Activated CD8-positive, alpha-beta memory T cell treated with anti-CD3 and anti-CD28 coated beads for 1 hour (primary cell): ENCODE data around the gene C1orf122.
"Not testable (repeated sequence)": the region's sequence is repeated elsewhere in the genome, so short reads cannot be mapped to it uniquely, and the experiment has no call there.

Experiments
- DNase-seq, 2 donors: peaks; one replicate each; pipeline ENCODE4 v3.0.0-alpha.2; 2020; ENCODE audit warnings: low read depth in 1 of 2; ENCODE audit errors: extremely low read depth in 1 of 2

C1orf122 gene

DNA sequence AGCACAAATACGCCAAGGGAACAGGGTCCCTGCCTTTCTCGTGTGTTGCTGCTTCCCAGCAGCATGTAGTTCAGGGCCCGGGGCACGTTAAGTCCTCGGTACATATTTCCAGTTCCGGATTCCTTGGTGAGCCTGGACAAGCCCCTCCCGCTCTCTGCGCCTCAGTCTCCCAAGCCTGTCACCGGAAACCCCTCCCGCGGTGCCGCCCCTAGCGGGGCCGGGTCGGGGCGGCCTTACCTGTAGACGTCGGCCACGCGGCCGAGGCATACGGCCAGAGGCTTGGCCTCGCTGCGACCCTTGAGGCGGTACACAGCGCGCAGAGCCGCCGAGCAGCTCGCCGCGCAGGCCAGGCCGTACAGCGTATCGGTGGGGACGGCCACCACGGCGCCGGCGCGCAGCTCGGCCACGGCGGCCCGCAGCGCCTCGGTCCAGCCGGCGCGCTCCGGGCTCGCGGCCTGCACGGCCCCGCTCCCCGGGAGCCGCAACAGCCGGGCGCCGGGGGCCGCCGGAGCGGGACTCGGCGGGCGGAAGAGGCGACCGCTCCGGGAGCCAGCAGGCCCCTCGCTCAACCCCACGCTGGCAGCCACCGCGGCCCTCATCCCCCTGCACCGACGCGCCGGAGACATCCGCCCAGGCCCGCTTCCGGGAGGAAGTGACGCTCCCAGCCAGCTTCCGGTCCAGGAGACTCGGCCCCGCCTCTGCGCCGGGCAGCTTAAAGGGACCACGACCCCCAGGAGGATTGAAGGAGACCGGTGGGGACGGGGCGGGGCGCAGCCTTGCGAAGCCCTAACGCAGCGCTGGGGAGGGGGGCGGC, at the start of gene C1orf122, which contains the start of gene YRDC:
C1orf122 (plus strand) TSS at position 236 of the 814 bp plus-strand sequence. CDS start 615 bp downstream, outside the sequence.
YRDC (minus strand) TSS at position 654 of the 814 bp plus-strand sequence; CDS start at position 626, 28 bp downstream.
- DNase-seq, result peak; percentile 80 to 89

DNA sequence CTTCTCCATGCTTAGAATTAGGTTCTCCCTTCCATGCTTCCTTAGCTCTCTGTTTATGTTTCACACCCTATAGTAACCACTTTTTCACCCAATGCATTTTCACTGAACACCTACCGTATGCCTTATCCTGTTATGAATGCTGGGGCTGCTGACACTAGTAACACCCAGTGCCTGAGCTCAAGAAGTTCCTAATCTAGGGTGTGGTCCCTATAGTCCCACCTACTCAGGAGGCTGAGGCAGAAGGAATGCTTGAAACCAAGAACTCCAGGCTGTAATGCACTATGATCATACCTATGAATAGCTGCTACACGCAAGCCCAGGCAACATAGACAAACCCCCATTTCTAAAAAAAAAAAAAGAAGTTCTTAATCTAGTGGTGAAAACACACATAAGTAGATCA, 48.1 kb upstream of the C1orf122 start:
- DNase-seq, result no peak

DNA sequence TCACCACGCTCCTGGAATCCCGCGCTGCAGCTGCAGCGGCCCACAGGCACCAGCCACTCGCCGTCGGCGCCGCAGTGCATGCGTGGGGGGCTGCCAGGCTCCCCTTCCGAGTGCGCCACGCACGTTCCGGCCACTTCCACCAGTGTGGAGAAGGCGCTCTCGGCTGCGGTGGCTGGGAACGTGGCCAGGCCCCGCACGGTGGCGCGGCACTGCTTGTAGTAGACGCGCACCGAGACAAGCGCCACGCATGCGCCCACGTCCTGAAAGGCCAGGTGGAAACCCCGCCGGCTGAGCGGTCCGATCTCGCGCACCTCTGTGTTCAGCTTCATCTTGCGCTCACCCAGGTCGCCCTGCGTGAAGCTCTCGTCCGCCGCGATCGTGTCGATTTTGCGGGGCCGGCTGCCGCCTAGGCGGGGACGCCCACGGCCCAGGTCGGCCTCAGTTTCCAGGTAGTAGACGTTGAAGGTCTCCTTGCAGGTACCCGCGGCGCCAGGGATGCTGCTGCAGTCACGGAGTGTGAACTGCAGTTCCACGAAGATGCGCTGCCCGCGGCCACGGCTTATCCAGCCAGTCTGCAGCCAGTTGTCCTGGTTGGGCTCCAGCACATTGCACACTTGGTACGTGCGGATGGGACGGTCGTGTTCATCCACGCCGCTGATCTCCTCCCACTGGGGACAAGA, 46.0 kb upstream of the C1orf122 start:
- DNase-seq, result no peak

DNA sequence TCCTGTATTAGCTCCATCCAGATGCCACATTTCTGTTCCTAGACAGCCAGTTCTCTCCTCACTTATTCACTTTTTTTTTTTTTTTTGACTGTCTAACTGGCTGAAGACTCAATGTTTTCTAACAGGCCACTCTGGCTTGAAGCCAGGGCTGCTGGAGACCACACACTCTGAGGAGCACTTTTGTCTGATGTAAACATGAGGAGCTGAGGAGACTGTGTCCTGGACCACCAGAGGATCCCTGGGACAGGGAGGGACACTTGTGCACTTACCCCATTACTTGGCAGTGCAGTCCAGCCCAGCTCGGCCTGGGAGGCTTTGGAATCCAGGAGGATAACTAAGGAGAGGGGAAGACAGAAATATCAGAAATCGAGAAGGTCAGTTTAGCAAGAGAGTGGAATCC, 45.1 kb upstream of the C1orf122 start:
- DNase-seq, result no peak

DNA sequence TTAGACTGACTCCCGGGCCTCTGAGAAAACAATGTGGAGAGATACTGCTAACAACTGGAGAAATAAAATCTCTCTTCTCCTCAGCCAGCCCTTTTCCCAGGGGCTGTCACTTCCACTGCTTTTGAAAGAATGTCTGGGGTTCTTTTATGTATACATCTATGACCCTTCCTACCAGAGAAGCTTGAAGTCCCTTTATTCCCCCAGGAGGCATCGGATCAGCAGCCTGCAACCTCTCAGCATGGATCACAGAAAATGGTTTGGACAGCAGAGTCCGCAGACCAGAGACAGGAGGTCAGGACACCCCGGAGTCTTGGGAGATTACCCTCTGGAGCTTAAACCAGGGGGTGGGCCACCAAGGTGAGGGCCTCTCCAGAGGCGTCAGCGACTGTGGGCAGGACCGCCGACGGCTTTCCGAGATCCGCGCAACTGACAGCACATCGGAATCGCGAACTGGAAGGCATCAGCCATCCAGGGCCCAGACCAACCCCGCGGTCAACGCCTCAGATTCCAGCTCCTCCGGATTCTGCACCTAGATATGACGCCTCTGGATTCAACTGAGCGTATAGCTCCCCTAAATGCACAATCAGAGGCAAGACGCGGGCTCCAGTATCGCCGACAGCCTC, 43.7 kb upstream of the C1orf122 start:
- DNase-seq, result no peak

DNA sequence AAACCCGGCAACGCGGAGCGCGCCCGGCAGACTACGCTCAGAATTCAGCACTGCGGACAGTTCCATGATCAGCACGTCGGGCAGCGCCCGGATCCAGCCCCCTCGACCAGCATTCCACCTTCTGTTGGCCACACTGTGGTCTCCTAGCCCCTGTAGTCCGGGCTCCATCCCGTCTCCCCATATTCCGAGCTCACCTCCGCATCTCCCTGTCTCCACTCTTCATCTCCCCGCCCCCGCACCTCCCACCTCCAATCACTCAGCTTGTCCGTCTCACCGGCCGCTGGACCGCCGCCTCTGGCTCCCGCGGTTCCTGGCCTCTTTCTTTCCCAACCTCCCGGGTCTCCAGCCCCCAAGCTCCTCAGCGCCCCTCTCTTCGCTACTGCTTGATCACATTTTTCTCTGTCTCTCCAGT, 43.2 kb upstream of the C1orf122 start:
- no peak for DNase-seq

DNA sequence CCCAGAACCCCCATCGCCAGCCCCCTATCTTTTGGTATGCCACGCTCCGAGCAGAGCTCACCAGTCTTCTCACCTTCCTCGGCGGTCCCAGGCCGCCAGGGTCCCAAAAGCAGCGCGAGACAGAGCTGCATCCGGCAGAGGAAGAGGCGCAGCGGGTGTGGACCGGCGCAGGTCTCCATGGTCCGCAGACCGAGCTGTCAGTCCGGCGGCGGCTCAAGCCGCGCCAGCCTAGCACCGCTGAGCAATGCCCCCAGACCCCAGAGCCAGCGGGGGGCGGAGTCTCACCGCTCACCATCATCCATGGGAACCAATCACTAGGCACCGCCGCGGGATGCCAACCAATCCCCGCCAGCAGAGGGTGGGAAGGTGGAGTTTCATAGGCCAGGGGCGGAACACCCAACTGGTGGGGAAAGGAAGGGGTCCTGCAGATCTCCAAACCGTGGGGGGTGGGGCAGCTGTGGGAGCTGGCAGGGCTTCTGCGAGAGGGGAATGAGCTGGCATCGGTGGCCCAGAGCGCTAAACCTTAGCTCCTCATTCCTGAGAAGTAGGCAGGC, 42.6 kb upstream of the C1orf122 start, which contains the start of gene EPHA10:
EPHA10 (minus strand) TSS at position 233 of the 554 bp plus-strand sequence; CDS start at position 179, 54 bp downstream.
- no peak for DNase-seq

DNA sequence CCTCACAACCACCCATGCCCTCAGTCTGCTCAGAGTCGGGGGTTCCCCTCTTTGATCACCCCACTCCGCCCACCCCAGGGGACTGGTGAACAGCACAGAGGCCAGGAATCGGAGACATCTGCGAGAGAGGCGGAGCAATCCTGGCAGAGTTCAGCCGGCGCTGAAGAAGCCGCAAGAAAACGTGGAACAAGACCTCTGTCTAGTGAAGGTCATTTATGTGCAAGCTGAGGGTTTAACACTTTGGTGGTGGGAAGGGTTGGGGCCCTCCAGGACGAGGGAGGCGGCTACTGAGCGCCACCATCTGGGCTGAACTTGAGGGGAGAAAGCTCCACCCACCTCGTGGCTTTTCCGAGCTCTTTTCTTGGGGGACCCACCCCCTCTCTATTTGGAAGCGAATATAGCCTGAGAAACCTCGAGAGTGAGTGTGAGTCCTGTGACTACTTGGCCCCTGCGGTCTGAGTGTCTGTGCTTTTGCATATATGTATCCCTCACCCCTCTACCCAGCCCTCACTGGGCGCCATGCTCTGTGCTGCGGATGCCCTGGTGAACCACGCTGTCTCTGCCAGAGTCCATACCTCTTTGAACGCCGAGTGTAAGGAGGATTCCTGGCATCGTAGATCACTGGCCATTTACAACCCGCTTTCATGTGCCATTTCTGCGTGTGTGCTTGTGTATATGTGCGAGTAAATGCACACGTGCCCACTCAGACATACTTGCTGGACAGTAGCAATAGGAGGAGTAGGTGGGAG, 41.5 kb upstream of the C1orf122 start:
- DNase-seq, result no peak

DNA sequence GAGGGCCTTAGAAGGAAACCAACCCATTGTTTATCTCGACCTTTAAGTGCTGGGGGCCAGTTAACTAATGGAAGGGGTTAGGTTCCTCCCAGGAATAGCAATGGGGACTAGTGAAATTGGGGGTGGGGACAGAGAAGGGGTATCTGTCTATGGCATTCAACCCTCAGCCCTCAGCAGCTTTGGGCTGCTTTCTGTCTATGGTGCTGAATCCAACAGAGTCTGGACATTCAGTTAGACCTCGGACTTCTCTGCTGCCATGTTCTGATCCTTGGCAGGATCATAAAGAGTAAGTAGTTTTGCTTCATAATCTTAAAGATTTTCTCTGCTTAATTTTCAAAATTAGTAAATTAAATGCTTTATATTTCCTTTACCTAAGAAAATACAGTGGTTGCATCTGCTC, 40.1 kb upstream of the C1orf122 start:
- DNase-seq, result no peak

DNA sequence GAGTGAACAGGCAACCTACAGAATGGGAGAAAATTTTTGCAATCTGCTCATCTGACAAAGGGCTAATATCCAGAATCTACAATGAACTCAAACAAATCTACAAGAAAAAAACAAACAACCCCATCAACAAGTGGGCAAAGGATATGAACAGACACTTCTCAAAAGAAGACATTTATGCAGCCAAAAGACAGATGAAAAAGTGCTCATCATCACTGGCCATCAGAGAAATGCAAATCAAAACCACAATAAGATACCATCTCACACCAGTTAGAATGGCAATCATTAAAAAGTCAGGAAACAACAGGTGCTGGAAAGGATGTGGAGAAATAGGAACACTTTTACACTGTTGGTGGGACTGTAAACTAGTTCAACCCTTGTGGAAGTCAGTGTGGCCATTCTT, 36.1 kb upstream of the C1orf122 start:
- DNase-seq, result not testable (repeated sequence)

DNA sequence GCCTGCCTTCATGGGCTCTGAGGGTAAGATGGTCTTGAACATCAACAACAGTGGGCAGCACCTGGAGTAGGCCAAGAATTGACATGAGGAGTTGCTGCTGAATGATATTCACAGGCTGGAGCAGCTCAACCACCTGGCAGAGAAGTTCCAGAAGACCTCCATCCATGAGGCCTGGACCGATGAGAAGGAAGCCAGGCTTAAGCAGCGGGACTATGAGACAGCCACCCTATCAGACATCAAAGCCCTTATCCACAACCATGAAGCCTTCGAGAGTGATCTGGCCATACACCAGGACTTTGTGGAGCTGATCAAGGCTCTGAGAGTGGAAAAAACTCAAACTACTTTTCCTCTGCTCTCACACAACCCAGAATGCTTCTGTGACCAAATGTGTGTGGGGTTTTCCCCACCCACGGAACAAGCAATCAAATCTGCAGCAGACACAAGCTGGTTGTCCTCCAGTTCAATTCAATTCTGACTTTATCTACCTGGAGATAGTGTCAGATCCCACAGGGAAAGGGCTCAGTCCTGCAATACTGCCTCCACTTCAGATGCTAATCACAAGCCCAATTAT, 30.6 kb upstream of the C1orf122 start:
- no peak for DNase-seq

DNA sequence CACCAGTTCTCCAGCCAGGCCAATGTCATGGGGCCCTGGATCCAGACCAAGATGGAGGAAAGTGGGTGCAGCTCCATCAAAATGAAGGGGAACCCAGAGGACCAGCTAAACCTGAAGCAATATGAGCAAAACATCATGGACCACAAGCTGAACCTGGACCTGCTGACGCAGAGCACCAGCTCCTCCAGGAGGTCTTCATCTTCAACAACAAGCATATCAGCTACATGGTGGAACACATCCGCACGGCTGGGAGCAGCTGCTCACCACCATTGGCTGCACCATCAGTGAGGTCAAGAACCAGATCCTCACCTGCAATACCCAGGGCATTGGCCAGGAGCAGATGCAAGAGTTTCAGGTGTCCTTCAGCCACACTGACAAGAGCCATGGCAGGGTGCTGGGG, 28.9 kb upstream of the C1orf122 start:
- DNase-seq, result no peak

DNA sequence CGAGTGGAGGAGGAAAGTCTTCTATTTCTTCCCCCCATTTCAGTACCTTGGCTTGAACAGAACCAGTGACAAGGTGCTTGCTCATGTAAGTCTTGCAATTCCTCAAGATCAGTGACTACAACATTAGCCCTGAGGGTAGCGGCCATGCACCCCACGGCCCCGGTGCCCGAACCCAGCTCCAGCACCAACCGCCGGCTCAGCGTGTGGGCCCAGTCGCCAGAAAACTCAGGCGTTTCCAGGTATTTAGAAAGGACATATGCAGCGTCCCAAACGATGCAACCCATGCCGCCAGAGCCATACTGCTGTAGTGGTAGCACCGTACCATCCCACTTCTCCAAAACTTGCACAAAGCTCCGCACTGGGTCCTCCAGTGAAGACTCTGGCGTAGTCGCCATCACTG, 25.1 kb upstream of the C1orf122 start:
- no peak for DNase-seq

DNA sequence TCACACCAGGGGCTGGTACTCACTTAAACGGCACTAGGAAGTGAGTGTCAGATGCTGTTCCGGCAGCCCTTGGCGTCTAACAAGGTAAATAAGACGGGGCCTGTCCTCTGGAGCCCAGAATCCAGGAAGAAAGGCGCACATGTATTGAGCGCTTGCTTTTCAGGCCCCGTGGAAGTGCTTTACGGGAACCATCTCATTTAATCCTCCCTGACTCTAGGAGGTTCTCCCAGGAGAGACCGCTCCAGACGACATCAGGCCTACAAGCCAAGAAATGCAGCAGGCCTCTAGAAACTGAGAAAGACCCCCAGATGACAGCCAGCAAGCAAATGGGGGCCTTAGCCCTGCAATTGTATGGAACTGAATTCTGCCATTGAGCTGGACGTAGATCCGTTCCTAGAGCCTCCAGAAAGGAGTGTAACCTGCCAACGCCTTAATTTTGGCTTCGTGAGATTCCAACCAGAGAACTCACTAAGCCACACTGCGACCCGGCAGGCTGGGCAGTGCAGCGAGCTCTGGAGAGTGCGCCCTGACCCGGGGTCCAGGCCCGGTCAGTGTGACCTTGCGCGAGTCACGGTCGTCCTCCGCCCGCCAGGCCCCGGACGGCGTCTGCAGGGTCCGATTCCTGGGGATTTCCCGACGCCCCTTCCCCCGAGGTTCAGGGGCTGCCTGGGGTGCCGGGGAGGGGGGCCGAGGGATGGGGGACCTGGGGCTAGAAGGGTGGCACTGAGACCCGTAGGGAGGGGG, 14.5 kb upstream of the C1orf122 start:
- DNase-seq, result no peak

DNA sequence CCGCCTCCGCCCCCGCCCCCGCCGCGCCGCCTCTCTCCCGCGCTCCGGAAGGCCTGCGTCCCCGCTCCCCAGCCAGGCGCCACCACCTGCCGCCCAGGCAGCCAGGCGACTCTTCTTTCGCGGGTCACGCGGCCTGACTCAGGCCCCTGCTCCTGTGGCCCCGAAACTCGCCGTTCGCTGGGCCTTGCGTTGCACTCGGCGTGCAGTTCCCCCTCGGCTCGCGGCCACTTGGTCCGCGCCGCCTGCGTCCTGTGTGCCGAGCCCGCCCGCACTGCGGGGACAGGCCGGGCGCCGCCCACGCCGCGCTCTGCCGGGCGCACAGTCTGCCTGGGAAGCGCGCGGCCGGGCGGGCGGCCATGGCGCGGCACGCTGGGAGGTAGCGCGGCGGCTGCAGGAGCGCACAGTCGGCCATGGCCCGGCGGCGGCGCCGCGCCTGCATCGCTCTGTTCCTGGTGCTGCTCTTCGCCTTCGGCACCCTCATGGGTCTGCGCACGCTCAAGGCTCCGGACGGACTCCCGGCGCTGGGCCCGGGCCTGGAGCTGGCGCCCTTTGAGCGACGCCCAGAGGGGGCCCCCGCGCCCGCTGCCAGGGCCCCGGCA, 13.7 kb upstream of the C1orf122 start, which contains the start of gene MANEAL:
MANEAL (plus strand) TSS at position 75 of the 599 bp plus-strand sequence; CDS start at position 411, 336 bp downstream.
- no peak for DNase-seq

DNA sequence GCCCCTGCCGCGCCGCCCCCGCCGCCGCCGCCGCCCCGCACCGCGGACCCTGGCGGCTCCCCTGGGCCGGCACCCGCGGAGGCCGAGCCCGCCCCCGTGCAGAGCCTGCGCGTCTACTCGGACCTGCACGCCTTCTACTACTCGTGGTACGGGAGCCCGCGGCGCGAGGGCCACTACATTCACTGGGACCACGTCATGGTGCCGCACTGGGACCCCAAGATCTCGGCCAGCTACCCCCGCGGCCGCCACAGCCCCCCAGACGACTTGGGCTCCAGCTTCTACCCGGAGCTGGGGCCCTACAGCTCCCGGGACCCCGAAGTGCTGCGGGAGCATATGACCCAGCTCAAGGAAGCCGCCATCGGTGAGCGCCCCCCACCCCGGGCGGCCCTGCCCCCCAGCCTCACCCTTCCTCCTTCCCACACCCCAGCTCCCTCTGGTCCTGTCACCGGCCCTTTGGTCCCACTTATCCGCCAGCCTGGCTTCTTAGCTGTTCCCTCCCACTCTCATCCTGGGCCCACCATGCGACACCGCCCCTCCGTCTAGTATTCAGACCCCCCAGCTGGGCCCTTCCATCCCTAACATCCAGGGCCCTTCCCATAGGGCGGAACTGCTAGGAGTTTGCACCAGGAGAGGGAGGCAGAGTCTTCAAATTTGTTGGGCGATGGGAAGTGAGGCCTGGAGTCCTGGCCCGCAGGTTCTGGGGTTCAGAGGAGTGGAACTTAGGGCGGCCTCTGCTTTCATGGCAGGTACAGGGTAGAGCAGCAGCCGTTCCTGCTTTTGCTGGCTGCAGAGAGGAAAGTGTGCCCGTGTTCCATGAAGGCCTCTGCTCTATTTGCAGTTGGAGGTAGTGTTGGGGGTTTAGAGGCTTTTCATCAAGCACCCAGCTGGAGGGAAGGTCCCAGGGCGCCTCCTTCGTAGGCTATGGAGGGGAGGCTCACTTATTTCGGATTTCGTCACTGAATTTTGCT, 12.9 kb upstream of the C1orf122 start:
- no peak for DNase-seq

DNA sequence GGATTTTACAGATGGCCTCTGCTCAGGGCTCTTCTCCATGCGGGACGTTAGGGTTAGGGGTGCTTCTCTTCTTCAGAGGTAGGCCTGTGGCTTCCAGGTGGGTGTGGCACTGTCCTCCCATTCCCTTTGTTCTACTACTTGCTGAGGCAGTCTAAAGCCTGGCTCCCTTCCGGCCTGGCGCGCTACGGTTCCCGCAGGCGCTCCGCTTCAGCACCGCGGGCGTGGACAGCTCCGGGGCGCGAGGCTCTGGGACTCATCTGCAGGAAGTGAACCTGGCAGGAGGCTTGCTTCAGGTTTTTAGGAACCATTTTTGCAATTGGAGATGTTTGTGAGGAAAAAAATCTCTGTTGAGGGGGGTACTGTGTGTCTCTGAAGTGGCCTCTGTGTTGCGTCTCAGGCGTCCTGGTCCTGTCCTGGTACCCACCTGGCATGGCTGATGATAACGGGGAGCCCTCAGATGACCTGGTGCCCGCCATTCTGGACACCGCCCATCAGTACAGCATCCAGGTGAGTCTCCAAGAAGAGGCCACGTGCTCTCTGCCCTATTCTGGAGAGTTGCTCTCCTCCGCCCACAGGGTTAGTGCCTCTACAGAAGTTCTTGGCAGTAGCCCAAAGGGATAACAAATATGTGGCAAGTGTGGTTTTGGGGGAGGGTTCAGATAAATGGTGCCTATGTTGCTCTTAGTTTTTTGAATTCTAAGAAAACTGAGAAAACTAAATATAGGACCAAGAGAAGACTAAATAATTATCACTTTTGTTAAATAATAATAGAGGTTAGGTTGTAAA, 12.1 kb upstream of the C1orf122 start:
- no peak for DNase-seq
